Measurements from ENCODE around the gene IPO4.

IPO4 gene

GRCh38 chr14:24177041-24177825, 11.4 kb downstream of the IPO4 start:
- H3K9me3 ChIP-seq (ENCODE audit: control insufficient read depth, insufficient read depth, low read depth, low read length), result no peaks in the 10 kb centered on the region
- no peaks in the 10 kb centered on the region for H3K4me1 ChIP-seq (ENCODE audit: control insufficient read depth, insufficient read depth, low read length)
- ChIA-PET POLR2A (interaction anchor here (0.9 to 1.3 kb wide), 3 partner anchors 16 to 62 kb away, joined by 3 to 4 read pairs (median 4); partner anchors contain the start of genes DCAF11, IRF9, NRL and RNF31), CTCF (no interaction called here)
- 0 out of 2 replicates have a peak overlapping the region, but pooled peaks have one; percentile 9 for H3K27ac ChIP-seq (ENCODE audit: extremely low read depth, low read depth, low read length)
- TF ChIP-seq ZNF362 (tag by site-specific recombination; IDR thresholded peaks at IDR 0.05), result no peak
- peaks cover 0 to 61% of the 10 kb centered on the region in 2 experiments; a peak in 2 of 3 replicates for H3K36me3 ChIP-seq (ENCODE audit: control insufficient read depth in 2 of 2, insufficient read depth in 1 of 2, low read length in 2 of 2)
- no peak overlapping the region for H3K4me3 ChIP-seq (ENCODE audit: low read depth, low read length)

DNA sequence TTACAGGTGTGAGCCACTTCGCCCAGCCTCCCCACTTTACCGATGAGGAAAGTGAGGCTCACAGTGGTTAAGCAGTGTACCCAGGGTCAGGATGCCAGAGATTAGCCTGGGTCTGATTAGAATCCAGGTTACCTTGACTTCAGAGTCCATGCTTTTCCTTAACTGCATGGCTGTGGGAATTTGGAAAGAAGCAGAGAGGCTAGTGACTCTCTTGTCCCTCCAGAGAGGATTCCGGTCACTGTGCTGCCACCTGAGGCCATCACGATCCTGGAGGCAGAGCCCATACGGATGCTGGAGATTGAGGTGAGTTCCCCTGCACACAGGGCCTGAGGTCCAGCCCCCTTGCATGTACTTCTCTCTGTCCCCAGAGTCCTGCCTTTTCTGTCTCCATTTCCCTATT, 12.0 kb downstream of the IPO4 start:
- H3K4me3 ChIP-seq (ENCODE audit: low read depth, low read length), result no peak overlapping the region
- H3K9me3 ChIP-seq (ENCODE audit: control insufficient read depth, insufficient read depth, low read depth, low read length), result no peaks in the 10 kb centered on the region
- H3K4me1 ChIP-seq (ENCODE audit: control insufficient read depth, insufficient read depth, low read length), result no peaks in the 10 kb centered on the region
- peaks cover 0 to 54% of the 10 kb centered on the region in 2 experiments; a peak in 2 of 3 replicates for H3K36me3 ChIP-seq (ENCODE audit: control insufficient read depth in 2 of 2, insufficient read depth in 1 of 2, low read length in 2 of 2)
- H3K27ac ChIP-seq (ENCODE audit: extremely low read depth, low read depth, low read length), result 0 out of 2 replicates have a peak overlapping the region, but pooled peaks have one; percentile 9
- POLR2A ChIA-PET, result interaction anchor here (0.9 kb wide), 1 partner anchor 40 kb away, joined by 4 read pairs; the partner anchor contains the start of gene PSME1
- CTCF ChIA-PET, result no interaction called here
- no peak for TF ChIP-seq GLI4 (tag by site-specific recombination; IDR thresholded peaks at IDR 0.05)
- TF ChIP-seq GFI1B (tag by site-specific recombination; IDR thresholded peaks at IDR 0.05), result no peak
- TF ChIP-seq ZNF202 (tag by site-specific recombination; IDR thresholded peaks at IDR 0.05; ENCODE audit: borderline replicate concordance), result no peak
- no peak for TF ChIP-seq FEZF1 (tag by site-specific recombination; IDR thresholded peaks at IDR 0.05)
- TF ChIP-seq ZNF398 (tag by site-specific recombination; IDR thresholded peaks at IDR 0.05), result no peak
- TF ChIP-seq, protein P1, sequence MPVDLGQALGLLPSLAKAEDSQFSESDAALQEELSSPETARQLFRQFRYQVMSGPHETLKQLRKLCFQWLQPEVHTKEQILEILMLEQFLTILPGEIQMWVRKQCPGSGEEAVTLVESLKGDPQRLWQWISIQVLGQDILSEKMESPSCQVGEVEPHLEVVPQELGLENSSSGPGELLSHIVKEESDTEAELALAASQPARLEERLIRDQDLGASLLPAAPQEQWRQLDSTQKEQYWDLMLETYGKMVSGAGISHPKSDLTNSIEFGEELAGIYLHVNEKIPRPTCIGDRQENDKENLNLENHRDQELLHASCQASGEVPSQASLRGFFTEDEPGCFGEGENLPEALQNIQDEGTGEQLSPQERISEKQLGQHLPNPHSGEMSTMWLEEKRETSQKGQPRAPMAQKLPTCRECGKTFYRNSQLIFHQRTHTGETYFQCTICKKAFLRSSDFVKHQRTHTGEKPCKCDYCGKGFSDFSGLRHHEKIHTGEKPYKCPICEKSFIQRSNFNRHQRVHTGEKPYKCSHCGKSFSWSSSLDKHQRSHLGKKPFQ (tag by site-specific recombination; IDR thresholded peaks at IDR 0.05), result no peak
- no peak for TF ChIP-seq YY2 (tag by site-specific recombination; IDR thresholded peaks at IDR 0.05)
- TF ChIP-seq, protein P2, sequence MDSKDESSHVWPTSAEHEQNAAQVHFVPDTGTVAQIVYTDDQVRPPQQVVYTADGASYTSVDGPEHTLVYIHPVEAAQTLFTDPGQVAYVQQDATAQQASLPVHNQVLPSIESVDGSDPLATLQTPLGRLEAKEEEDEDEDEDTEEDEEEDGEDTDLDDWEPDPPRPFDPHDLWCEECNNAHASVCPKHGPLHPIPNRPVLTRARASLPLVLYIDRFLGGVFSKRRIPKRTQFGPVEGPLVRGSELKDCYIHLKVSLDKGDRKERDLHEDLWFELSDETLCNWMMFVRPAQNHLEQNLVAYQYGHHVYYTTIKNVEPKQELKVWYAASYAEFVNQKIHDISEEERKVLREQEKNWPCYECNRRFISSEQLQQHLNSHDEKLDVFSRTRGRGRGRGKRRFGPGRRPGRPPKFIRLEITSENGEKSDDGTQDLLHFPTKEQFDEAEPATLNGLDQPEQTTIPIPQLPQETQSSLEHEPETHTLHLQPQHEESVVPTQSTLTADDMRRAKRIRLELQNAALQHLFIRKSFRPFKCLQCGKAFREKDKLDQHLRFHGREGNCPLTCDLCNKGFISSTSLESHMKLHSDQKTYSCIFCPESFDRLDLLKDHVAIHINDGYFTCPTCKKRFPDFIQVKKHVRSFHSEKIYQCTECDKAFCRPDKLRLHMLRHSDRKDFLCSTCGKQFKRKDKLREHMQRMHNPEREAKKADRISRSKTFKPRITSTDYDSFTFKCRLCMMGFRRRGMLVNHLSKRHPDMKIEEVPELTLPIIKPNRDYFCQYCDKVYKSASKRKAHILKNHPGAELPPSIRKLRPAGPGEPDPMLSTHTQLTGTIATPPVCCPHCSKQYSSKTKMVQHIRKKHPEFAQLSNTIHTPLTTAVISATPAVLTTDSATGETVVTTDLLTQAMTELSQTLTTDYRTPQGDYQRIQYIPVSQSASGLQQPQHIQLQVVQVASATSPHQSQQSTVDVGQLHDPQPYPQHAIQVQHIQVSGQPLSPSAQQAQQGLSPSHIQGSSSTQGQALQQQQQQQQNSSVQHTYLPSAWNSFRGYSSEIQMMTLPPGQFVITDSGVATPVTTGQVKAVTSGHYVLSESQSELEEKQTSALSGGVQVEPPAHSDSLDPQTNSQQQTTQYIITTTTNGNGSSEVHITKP (tag by site-specific recombination; IDR thresholded peaks at IDR 0.05), result no peak
- no peak for TF ChIP-seq SALL2 (tag by site-specific recombination; IDR thresholded peaks at IDR 0.05; ENCODE audit: borderline replicate concordance)

DNA sequence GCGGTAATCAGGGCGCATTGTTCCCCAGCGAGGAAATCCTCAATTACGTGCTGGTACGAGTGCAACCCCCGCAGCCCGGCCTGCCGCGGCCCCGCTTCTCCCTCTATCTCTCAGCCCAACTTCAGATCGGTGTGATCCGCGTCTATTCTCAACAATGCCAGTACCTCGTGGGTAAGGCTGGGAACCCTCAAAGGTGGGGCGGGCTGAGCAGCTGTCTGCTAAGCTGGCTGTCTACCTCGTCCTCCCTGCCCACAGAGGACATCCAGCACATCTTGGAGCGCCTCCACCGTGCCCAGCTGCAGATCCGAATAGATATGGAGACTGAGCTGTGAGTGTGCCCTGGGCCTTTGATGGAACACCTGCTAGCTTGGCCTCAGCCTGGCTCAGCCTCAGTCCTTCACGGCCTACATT, 15.7 kb downstream of the IPO4 start:
- Histone ChIP-seq H3K27ac (ENCODE audit: extremely low read depth, low read depth, low read length) (no peak overlapping the region), H3K4me1 (ENCODE audit: control insufficient read depth, insufficient read depth, low read length) (no peaks in the 10 kb centered on the region), H3K9me3 (ENCODE audit: control insufficient read depth, insufficient read depth, low read depth, low read length) (no peaks in the 10 kb centered on the region), H3K4me3 (ENCODE audit: low read depth, low read length) (no peak overlapping the region), H3K36me3 (ENCODE audit: control insufficient read depth in 2 of 2, insufficient read depth in 1 of 2, low read length in 2 of 2) (peaks cover 0 to 18% of the 10 kb centered on the region in 2 experiments; a peak in 2 of 3 replicates)
- ChIA-PET POLR2A (interaction anchor here (1.5 kb wide), 1 partner anchor 13 kb away, joined by 3 read pairs; no protein-coding TSS in a partner anchor), CTCF (no interaction called here)
- TF ChIP-seq ZSCAN23 (tag by site-specific recombination; IDR thresholded peaks at IDR 0.05) (no peak), KLF9 (tag by site-specific recombination; IDR thresholded peaks at IDR 0.05; ENCODE audit: low read depth) (no peak), HOXC10 (CRISPR knock-in tag; IDR thresholded peaks at IDR 0.05) (no peak), BCL6B (tag by site-specific recombination; IDR thresholded peaks at IDR 0.05) (no peak), ZNF76 (tag by site-specific recombination; IDR thresholded peaks at IDR 0.05; ENCODE audit: borderline replicate concordance, low read depth) (no peak), ZFP3 (tag by site-specific recombination; IDR thresholded peaks at IDR 0.05; ENCODE audit: low read depth) (no peak)
- TF ChIP-seq, protein P1 (tag by site-specific recombination; IDR thresholded peaks at IDR 0.05), result no peak
